DND-41 (cell line): ENCODE data around the gene YWHAE.

Source experiments
- ATAC-seq: fragments of 200-7000 bp; cut with Tn5 transposase; 3 replicates; pipeline ENCODE4 v1.9.1; 2021; ENCODE audit warnings: low read depth; ENCODE audit not compliant: insufficient read depth
- DNase-seq: peaks from one replicate; pipeline ENCODE4 v3.0.0-alpha.2; 2020
- H2AFZ ChIP-seq: 2 replicates; pipeline ENCODE4 v1.6.0; 2012; ENCODE audit warnings: low read depth, low read length
- H3K27ac ChIP-seq: 2 replicates; pipeline ENCODE4 v1.5.1; 2012; ENCODE audit warnings: low read length, inconsistent platforms
- H3K27me3 ChIP-seq: fragments of 200-600 bp; sonication (generic); 2 replicates; pipeline ENCODE4 v1.6.0; 2012; ENCODE audit warnings: low read length, mild to moderate bottlenecking, inconsistent platforms; ENCODE audit not compliant: insufficient read depth, poor library complexity
- H3K36me3 ChIP-seq: 2 replicates; pipeline ENCODE4 v1.5.1; 2012; ENCODE audit warnings: low read length, inconsistent platforms; ENCODE audit not compliant: insufficient read depth
- H3K4me1 ChIP-seq: 2 replicates; pipeline ENCODE4 v1.5.1; 2012; ENCODE audit warnings: mild to moderate bottlenecking, low read length; ENCODE audit not compliant: insufficient read depth
- H3K4me2 ChIP-seq: 2 replicates; pipeline ENCODE4 v1.6.0; 2012; ENCODE audit warnings: mild to moderate bottlenecking, moderate library complexity, low read length, inconsistent platforms; ENCODE audit not compliant: insufficient read depth
- H3K4me3 ChIP-seq, 2 experiments: fragments of 200-600 bp in 1 of 2; shearing (Covaris generic) in 1 of 2; 2 replicates each; pipeline ENCODE4 v1.5.1; 2012 to 2016; ENCODE audit warnings: inconsistent platforms in 2 of 2, low read length in 2 of 2, mild to moderate bottlenecking in 2 of 2, low read depth in 1 of 2, moderate library complexity in 1 of 2
- H3K79me2 ChIP-seq: 2 replicates; pipeline ENCODE4 v1.6.0; 2012; ENCODE audit warnings: low read length, inconsistent platforms; ENCODE audit not compliant: insufficient read depth
- H3K9ac ChIP-seq: 2 replicates; pipeline ENCODE4 v1.6.0; 2012; ENCODE audit warnings: low read depth, mild to moderate bottlenecking, inconsistent platforms, low read length, moderate library complexity
- H3K9me3 ChIP-seq: 2 replicates; pipeline ENCODE4 v1.5.1; 2012; ENCODE audit warnings: low read length, moderate library complexity, mild to moderate bottlenecking, inconsistent platforms; ENCODE audit not compliant: insufficient read depth, severe bottlenecking
- H4K20me1 ChIP-seq: 2 replicates; pipeline ENCODE4 v1.6.0; 2012; ENCODE audit warnings: low read length; ENCODE audit not compliant: insufficient read depth
- CTCF ChIP-seq: IDR thresholded peaks from 2 replicates; pipeline ENCODE4 v1.5.1; 2012; ENCODE audit warnings: borderline replicate concordance, low read length, moderate library complexity, mild to moderate bottlenecking; ENCODE audit not compliant: poor library complexity, severe bottlenecking; ENCODE audit errors: extremely low read depth
- EZH2 ChIP-seq: IDR thresholded peaks from 3 replicates; pipeline ENCODE4 v1.6.1; 2012; ENCODE audit warnings: borderline replicate concordance, low read depth, mild to moderate bottlenecking, moderate library complexity, low read length, inconsistent platforms; ENCODE audit not compliant: severe bottlenecking

The YWHAE gene

GRCh38 chr17:1351971-1352370 is 48.1 kb downstream of the YWHAE start:
- Histone ChIP-seq H2AFZ (no peak overlapping the region), H3K36me3 (peaks cover 88% of the 10 kb centered on the region), H3K9me3 (no peaks in the 10 kb centered on the region), H3K27me3 (no peaks in the 10 kb centered on the region), H3K4me3 (no peak overlapping the region), H3K9ac (no peak overlapping the region), H3K4me2 (no peak overlapping the region), H3K79me2 (peaks cover 90% of the 10 kb centered on the region), H3K27ac (no peak overlapping the region), H3K4me1 (no peaks in the 10 kb centered on the region), H4K20me1 (peaks cover 62% of the 10 kb centered on the region)
- TF ChIP-seq EZH2 = no peak
- no peak for TF ChIP-seq CTCF
- DNase-seq = no peak
- ATAC-seq = no peak

- peaks cover 89% of the 10 kb centered on the region for H3K36me3 ChIP-seq
- no peak for ATAC-seq
- no peak for TF ChIP-seq CTCF
- TF ChIP-seq EZH2 = no peak
Observed at GRCh38 chr17:1351275-1351674, 48.7 kb downstream of the YWHAE start.

GRCh38 chr17:1347589-1348323 is 52.3 kb downstream of the YWHAE start:
- peaks cover 71% of the 10 kb centered on the region for H3K79me2 ChIP-seq
- H3K4me2 ChIP-seq = no peak overlapping the region
- H3K9me3 ChIP-seq = no peaks in the 10 kb centered on the region
- H4K20me1 ChIP-seq = peaks cover 65% of the 10 kb centered on the region
- no peak for DNase-seq
- H3K27me3 ChIP-seq = no peaks in the 10 kb centered on the region
- H3K4me3 ChIP-seq = no peak overlapping the region
- no peaks in the 10 kb centered on the region for H3K4me1 ChIP-seq
- no peak overlapping the region for H3K27ac ChIP-seq
- H2AFZ ChIP-seq = no peak overlapping the region
- no peak; the same call in 2 of the 3 replicates for ATAC-seq
- peaks cover 87% of the 10 kb centered on the region for H3K36me3 ChIP-seq
- TF ChIP-seq CTCF = no peak
- TF ChIP-seq EZH2 = no peak
- no peak overlapping the region for H3K9ac ChIP-seq

More at GRCh38 chr17:1351275-1351674, 48.7 kb downstream of the YWHAE start:
- no peaks in the 10 kb centered on the region for H3K27me3 ChIP-seq
- no peak overlapping the region for H3K9ac ChIP-seq
- H3K4me3 ChIP-seq = no peak overlapping the region
- H4K20me1 ChIP-seq = peaks cover 64% of the 10 kb centered on the region
- no peak for DNase-seq
- H2AFZ ChIP-seq = no peak overlapping the region
- H3K27ac ChIP-seq = no peak overlapping the region
- H3K79me2 ChIP-seq = peaks cover 90% of the 10 kb centered on the region
- no peak overlapping the region for H3K4me2 ChIP-seq
- no peaks in the 10 kb centered on the region for H3K4me1 ChIP-seq
- H3K9me3 ChIP-seq = no peaks in the 10 kb centered on the region

GRCh38 chr17:1344521-1344920 is 55.5 kb downstream of the YWHAE start:
- H3K36me3 ChIP-seq = peaks cover 60% of the 10 kb centered on the region
- H3K9ac ChIP-seq = no peak overlapping the region
- ATAC-seq (no peak), DNase-seq (no peak)
- H4K20me1 ChIP-seq = peaks cover 52% of the 10 kb centered on the region
- H3K27me3 ChIP-seq = no peaks in the 10 kb centered on the region
- H3K27ac ChIP-seq = no peak overlapping the region
- H2AFZ ChIP-seq = no peak overlapping the region
- H3K4me3 ChIP-seq = no peak overlapping the region
- H3K4me2 ChIP-seq = no peak overlapping the region
- TF ChIP-seq EZH2 = no peak
- TF ChIP-seq CTCF = no peak
- peaks cover 41% of the 10 kb centered on the region for H3K79me2 ChIP-seq
- H3K4me1 ChIP-seq = no peaks in the 10 kb centered on the region
- H3K9me3 ChIP-seq = no peaks in the 10 kb centered on the region
